Muscle layer of colon (tissue), 2 donors: ENCODE results near the gene GLIS1.

ENCODE experiments used
- H3K27ac ChIP-seq: one replicate; pipeline ENCODE4 v1.7.0; 2013; ENCODE audit warnings: low read depth, mild to moderate bottlenecking, low read length, moderate library complexity
- H3K27me3 ChIP-seq, 2 donors: one replicate each; pipeline ENCODE4 v1.7.0; 2013; ENCODE audit warnings: low read length in 2 of 2, mild to moderate bottlenecking in 2 of 2; ENCODE audit not compliant: insufficient read depth in 2 of 2, control insufficient read depth in 1 of 2
- H3K36me3 ChIP-seq: one replicate; pipeline ENCODE4 v1.7.0; 2013; ENCODE audit warnings: mild to moderate bottlenecking, low read length; ENCODE audit not compliant: insufficient read depth
- H3K4me1 ChIP-seq: one replicate; pipeline ENCODE4 v1.7.0; 2013; ENCODE audit warnings: mild to moderate bottlenecking, low read length; ENCODE audit not compliant: insufficient read depth
- H3K4me3 ChIP-seq, 2 donors: one replicate each; pipeline ENCODE4 v1.7.0; 2013; ENCODE audit warnings: low read length in 2 of 2, low read depth in 1 of 2, mild to moderate bottlenecking in 1 of 2, moderate library complexity in 1 of 2
- H3K9ac ChIP-seq: one replicate; pipeline ENCODE4 v1.7.0; 2013; ENCODE audit warnings: low read length
- H3K9me3 ChIP-seq: one replicate; pipeline ENCODE4 v1.7.0; 2013; ENCODE audit warnings: mild to moderate bottlenecking, low read length
- donor health status: abdominal sarcoma.
- donor health status: Adenocarcinoma of cecum.

GLIS1 gene

GRCh38 chr1:53584777-53585107 lies 154.2 kb downstream of the GLIS1 start:
- Histone ChIP-seq H3K4me1 (no peaks in the 10 kb centered on the region), H3K27ac (no peak overlapping the region)

GRCh38 chr1:53583868-53584776 lies 154.8 kb downstream of the GLIS1 start:
- H3K4me3 ChIP-seq, result no peak overlapping the region
- H3K36me3 ChIP-seq, result no peaks in the 10 kb centered on the region
- H3K27ac ChIP-seq, result no peak overlapping the region
- H3K9me3 ChIP-seq, result no peaks in the 10 kb centered on the region
- H3K27me3 ChIP-seq, result no peaks in the 10 kb centered on the region
- H3K4me1 ChIP-seq, result no peaks in the 10 kb centered on the region
- no peak overlapping the region for H3K9ac ChIP-seq

More at GRCh38 chr1:53584777-53585107, 154.2 kb downstream of the GLIS1 start:
- Histone ChIP-seq H3K27me3 (no peaks in the 10 kb centered on the region), H3K9me3 (no peaks in the 10 kb centered on the region), H3K9ac (no peak overlapping the region), H3K4me3 (no peak overlapping the region), H3K36me3 (no peaks in the 10 kb centered on the region)

GRCh38 chr1:53583021-53583867 lies 155.7 kb downstream of the GLIS1 start:
- H3K27ac ChIP-seq, result no peak overlapping the region
- H3K36me3 ChIP-seq, result no peaks in the 10 kb centered on the region
- H3K9ac ChIP-seq, result no peak overlapping the region
- no peaks in the 10 kb centered on the region for H3K9me3 ChIP-seq
- no peaks in the 10 kb centered on the region for H3K27me3 ChIP-seq
- no peaks in the 10 kb centered on the region for H3K4me1 ChIP-seq
- H3K4me3 ChIP-seq, result no peak overlapping the region

- Histone ChIP-seq H3K4me1 (no peaks in the 10 kb centered on the region), H3K4me3 (no peak overlapping the region), H3K36me3 (no peaks in the 10 kb centered on the region), H3K9ac (no peak overlapping the region), H3K9me3 (no peaks in the 10 kb centered on the region), H3K27ac (no peak overlapping the region), H3K27me3 (no peaks in the 10 kb centered on the region)
Observed at GRCh38 chr1:53582211-53583020, 156.5 kb downstream of the GLIS1 start.

- H3K27ac ChIP-seq, result no peak overlapping the region
- H3K4me3 ChIP-seq, result no peak overlapping the region
- no peaks in the 10 kb centered on the region for H3K27me3 ChIP-seq
- no peaks in the 10 kb centered on the region for H3K36me3 ChIP-seq
- no peaks in the 10 kb centered on the region for H3K9me3 ChIP-seq
- no peak overlapping the region for H3K9ac ChIP-seq
- H3K4me1 ChIP-seq, result no peaks in the 10 kb centered on the region
Observed at GRCh38 chr1:53581476-53581875, 157.5 kb downstream of the GLIS1 start.

GRCh38 chr1:53580739-53581475 lies 158.1 kb downstream of the GLIS1 start:
- no peaks in the 10 kb centered on the region for H3K36me3 ChIP-seq
- no peak overlapping the region for H3K4me3 ChIP-seq
- no peak overlapping the region for H3K27ac ChIP-seq
- no peaks in the 10 kb centered on the region for H3K27me3 ChIP-seq
- no peaks in the 10 kb centered on the region for H3K4me1 ChIP-seq
- no peaks in the 10 kb centered on the region for H3K9me3 ChIP-seq
- no peak overlapping the region for H3K9ac ChIP-seq

- no peaks in the 10 kb centered on the region for H3K9me3 ChIP-seq
- no peak overlapping the region for H3K4me3 ChIP-seq
- H3K4me1 ChIP-seq, result no peaks in the 10 kb centered on the region
- H3K27me3 ChIP-seq, result no peaks in the 10 kb centered on the region
- H3K9ac ChIP-seq, result no peak overlapping the region
- H3K36me3 ChIP-seq, result no peaks in the 10 kb centered on the region
- H3K27ac ChIP-seq, result no peak overlapping the region
Observed at GRCh38 chr1:53580009-53580400, 159.0 kb downstream of the GLIS1 start.

- H3K9me3 ChIP-seq, result no peaks in the 10 kb centered on the region
- H3K36me3 ChIP-seq, result no peaks in the 10 kb centered on the region
- H3K4me3 ChIP-seq, result no peak overlapping the region
- H3K27ac ChIP-seq, result no peak overlapping the region
- no peaks in the 10 kb centered on the region for H3K27me3 ChIP-seq
- no peak overlapping the region for H3K9ac ChIP-seq
- no peaks in the 10 kb centered on the region for H3K4me1 ChIP-seq
Observed at GRCh38 chr1:53579221-53580008, 159.5 kb downstream of the GLIS1 start.

GRCh38 chr1:53578358-53578757 lies 160.6 kb downstream of the GLIS1 start:
- Histone ChIP-seq H3K9me3 (no peaks in the 10 kb centered on the region), H3K27ac (no peak overlapping the region), H3K4me1 (peaks cover 1% of the 10 kb centered on the region), H3K4me3 (no peak overlapping the region), H3K9ac (no peak overlapping the region), H3K27me3 (no peaks in the 10 kb centered on the region), H3K36me3 (no peaks in the 10 kb centered on the region)

GRCh38 chr1:53577761-53578100 lies 161.2 kb downstream of the GLIS1 start:
- H3K9me3 ChIP-seq, result no peaks in the 10 kb centered on the region

More at GRCh38 chr1:53577761-53578100, 161.2 kb downstream of the GLIS1 start:
- H3K4me1 ChIP-seq, result peaks cover 8% of the 10 kb centered on the region
- H3K4me3 ChIP-seq, result no peak overlapping the region
- H3K27ac ChIP-seq, result no peak overlapping the region
- no peak overlapping the region for H3K9ac ChIP-seq
- H3K36me3 ChIP-seq, result no peaks in the 10 kb centered on the region
- no peaks in the 10 kb centered on the region for H3K27me3 ChIP-seq
